IMR-90 (cell line): ENCODE results near the gene TIGAR. TPM values are rescaled to one million over a fixed set of nuclear protein-coding genes. Genes with fewer than 3 reads are reported as not detected.

Experiments used
- ATAC-seq: fragments of 200-7000 bp; cut with Tn5 transposase; 2 replicates; pipeline ENCODE4 v1.9.1; 2020; ENCODE audit warnings: low read depth, mild to moderate bottlenecking, moderate library complexity
- BruUV-seq: library from RNA; stranded (reverse); fragments of 400-500 nt; replicated peaks from 2 replicates; lab custom pipeline; 2021; lab: Mats Ljungman, UMichigan
- CTCF ChIA-PET: fragments of 300-600 bp; formaldehyde crosslinking; extraction: SDS; loops from one replicate; lab custom pipeline; 2021; ENCODE audit warnings: antibody characterized with exemption; lab: Yijun Ruan, JAX
- POLR2A ChIA-PET: fragments of 300-600 bp; sonication (Branson Sonifier 250); formaldehyde crosslinking; loops from one replicate; lab custom pipeline; 2022; ENCODE audit warnings: antibody characterized with exemption; ENCODE audit not compliant: unreplicated experiment; lab: Charles Lee
- DNase-seq: peaks from one replicate; pipeline ENCODE4 v3.0.0; 2013
- H2AFZ ChIP-seq: replicated peaks from 2 replicates; pipeline ENCODE3; 2013; ENCODE audit warnings: low read length, mild to moderate bottlenecking; ENCODE audit not compliant: poor library complexity
- H2AK5ac ChIP-seq: 2 replicates; pipeline ENCODE4 v1.6.1; 2013; ENCODE audit warnings: low read depth, low read length, inconsistent platforms
- H2AK9ac ChIP-seq: replicated peaks from 2 replicates; pipeline ENCODE3; 2013; ENCODE audit warnings: mild to moderate bottlenecking, low read depth, low read length, moderate library complexity; ENCODE audit not compliant: poor library complexity
- H2BK120ac ChIP-seq: 2 replicates; pipeline ENCODE4 v1.6.1; 2013; ENCODE audit warnings: low read depth, low read length, inconsistent platforms
- H2BK15ac ChIP-seq: 3 replicates; pipeline ENCODE4 v1.6.1; 2013; ENCODE audit warnings: low read depth, low read length, inconsistent platforms
- H2BK20ac ChIP-seq: 2 replicates; pipeline ENCODE4 v1.6.1; 2013; ENCODE audit warnings: low read depth, mild to moderate bottlenecking, inconsistent platforms, low read length, moderate library complexity
- H2BK5ac ChIP-seq: 2 replicates; pipeline ENCODE4 v1.6.1; 2013; ENCODE audit warnings: mild to moderate bottlenecking, low read depth, low read length, inconsistent platforms; ENCODE audit not compliant: poor library complexity, severe bottlenecking
- H3K14ac ChIP-seq: replicated peaks from 2 replicates; pipeline ENCODE4 v1.6.1; 2013; ENCODE audit warnings: low read depth, low read length, inconsistent platforms
- H3K18ac ChIP-seq: 2 replicates; pipeline ENCODE4 v1.6.1; 2013; ENCODE audit warnings: low read depth, low read length, control low read depth
- H3K23ac ChIP-seq: 2 replicates; pipeline ENCODE4 v1.6.1; 2013; ENCODE audit warnings: low read depth, low read length, inconsistent platforms
- H3K27ac ChIP-seq: 2 replicates; pipeline ENCODE4 v1.5.1; 2013; ENCODE audit warnings: mild to moderate bottlenecking, control low read depth, low read length; ENCODE audit not compliant: insufficient read depth
- H3K27me3 ChIP-seq: 2 replicates; pipeline ENCODE4 v1.6.1; 2013; ENCODE audit warnings: low read length; ENCODE audit not compliant: control insufficient read depth, insufficient read depth
- H3K36me3 ChIP-seq: 2 replicates; pipeline ENCODE4 v1.6.1; 2013; ENCODE audit warnings: low read length, mixed read lengths; ENCODE audit not compliant: control insufficient read depth, insufficient read depth
- H3K4ac ChIP-seq: 2 replicates; pipeline ENCODE4 v1.6.1; 2013; ENCODE audit warnings: low read depth, low read length, inconsistent platforms
- H3K4me1 ChIP-seq: 2 replicates; pipeline ENCODE4 v1.6.1; 2013; ENCODE audit warnings: low read length, mixed read lengths; ENCODE audit not compliant: control insufficient read depth, insufficient read depth
- H3K4me2 ChIP-seq: 2 replicates; pipeline ENCODE4 v1.6.1; 2013; ENCODE audit warnings: low read depth, mild to moderate bottlenecking, control low read depth, low read length, moderate library complexity
- H3K4me3 ChIP-seq: 2 replicates; pipeline ENCODE4 v1.5.1; 2013; ENCODE audit warnings: low read depth, mild to moderate bottlenecking, control low read depth, low read length, moderate library complexity; ENCODE audit not compliant: insufficient read depth
- H3K56ac ChIP-seq: 2 replicates; pipeline ENCODE4 v1.6.1; 2013; ENCODE audit warnings: low read length, inconsistent platforms; ENCODE audit not compliant: insufficient read depth; ENCODE audit errors: extremely low read depth
- H3K79me1 ChIP-seq, 2 experiments: 2 replicates each; pipeline ENCODE4 v1.6.1; 2013; ENCODE audit warnings: low read length in 2 of 2, inconsistent platforms in 1 of 2, low read depth in 1 of 2
- H3K9ac ChIP-seq: 2 replicates; pipeline ENCODE4 v1.6.1; 2013; ENCODE audit warnings: low read depth, low read length, control low read depth
- H3K9me1 ChIP-seq: 2 replicates; pipeline ENCODE4 v1.6.1; 2013; ENCODE audit warnings: low read length, inconsistent platforms; ENCODE audit not compliant: insufficient read depth
- H3K9me3 ChIP-seq: 2 replicates; pipeline ENCODE4 v1.6.1; 2013; ENCODE audit warnings: low read length; ENCODE audit not compliant: control insufficient read depth, insufficient read depth
- H4K20me1 ChIP-seq: 2 replicates; pipeline ENCODE4 v1.6.1; 2013; ENCODE audit warnings: low read length, inconsistent platforms; ENCODE audit not compliant: insufficient read depth
- H4K5ac ChIP-seq: 2 replicates; pipeline ENCODE4 v1.6.1; 2013; ENCODE audit warnings: mild to moderate bottlenecking, low read depth, low read length, control low read depth
- H4K8ac ChIP-seq, 2 experiments: 2 replicates each; pipeline ENCODE4 v1.6.1; 2013; ENCODE audit warnings: low read depth in 2 of 2, low read length in 2 of 2, control low read depth in 1 of 2, inconsistent platforms in 1 of 2
- H4K91ac ChIP-seq: 2 replicates; pipeline ENCODE4 v1.6.1; 2013; ENCODE audit warnings: low read depth, low read length, inconsistent platforms; ENCODE audit not compliant: insufficient read depth
- BHLHE40 ChIP-seq: fragments of 150-350 bp; IDR thresholded peaks from 2 replicates; pipeline ENCODE4 v1.6.1; 2016; ENCODE audit warnings: mild to moderate bottlenecking, low read depth, low read length
- CEBPB ChIP-seq: IDR thresholded peaks from 2 replicates; pipeline ENCODE4 v1.6.1; 2012; ENCODE audit warnings: low read depth, low read length, improper control_type of control experiment
- CHD1 ChIP-seq: IDR thresholded peaks from 2 replicates; pipeline ENCODE4 v1.6.1; 2012; ENCODE audit warnings: low read depth, low read length, improper control_type of control experiment
- FOS ChIP-seq: fragments of 150-350 bp; IDR thresholded peaks from 2 replicates; pipeline ENCODE4 v1.6.1; 2016; ENCODE audit warnings: low read depth, low read length
- MAFK ChIP-seq: IDR thresholded peaks from 2 replicates; pipeline ENCODE4 v1.6.1; 2012; ENCODE audit warnings: low read depth, low read length, improper control_type of control experiment
- MAZ ChIP-seq: IDR thresholded peaks from 2 replicates; pipeline ENCODE4 v1.6.1; 2012; ENCODE audit warnings: low read depth, mild to moderate bottlenecking, low read length, improper control_type of control experiment, moderate library complexity, borderline replicate concordance
- MXI1 ChIP-seq: IDR thresholded peaks from 2 replicates; pipeline ENCODE4 v1.6.1; 2012; ENCODE audit warnings: low read depth, mild to moderate bottlenecking, low read length, moderate library complexity, borderline replicate concordance
- NFE2L2 ChIP-seq: fragments of 150-350 bp; IDR thresholded peaks from 2 replicates; pipeline ENCODE4 v1.6.1; 2016; ENCODE audit warnings: low read depth, mild to moderate bottlenecking, low read length
- POLR2A ChIP-seq: IDR thresholded peaks from 2 replicates; pipeline ENCODE4 v1.6.1; 2012; ENCODE audit warnings: mild to moderate bottlenecking, low read depth, low read length
- RAD21 ChIP-seq: IDR thresholded peaks from 2 replicates; pipeline ENCODE4 v1.6.1; 2012; ENCODE audit warnings: low read length, improper control_type of control experiment
- RCOR1 ChIP-seq: IDR thresholded peaks from 2 replicates; pipeline ENCODE4 v1.6.1; 2012; ENCODE audit warnings: mild to moderate bottlenecking, low read length, improper control_type of control experiment; ENCODE audit not compliant: insufficient replicate concordance
- RFX5 ChIP-seq: IDR thresholded peaks from 2 replicates; pipeline ENCODE4 v1.8.0; 2012; ENCODE audit warnings: low read depth, mild to moderate bottlenecking, low read length, moderate library complexity
- WGBS, 2 experiments: methylation state at CpG; one replicate each; pipeline versions ENCODE4 v1.1.5 to v1.1.7; 2013; ENCODE audit warnings: missing lambda C conversion rate in 2 of 2; ENCODE audit not compliant: insufficient read length in 1 of 2; ENCODE audit errors: extremely low coverage in 2 of 2; 5-methylcytosine and 5-hydroxymethylcytosine counted together
- dilution Hi-C: fragments of 300-500 bp; cut with HindIII; formaldehyde crosslinking; loops from one replicate; pipeline ENCODE4 v1.14.3; 2018; ENCODE audit warnings: low sequenced_read_pairs; ENCODE audit not compliant: unreplicated experiment
- in situ Hi-C: fragments of 300-500 bp; cut with MboI; formaldehyde crosslinking; loops from 3 replicates; pipeline ENCODE4 v1.14.3; 2019; ENCODE audit warnings: low sequenced_read_pairs, inconsistent platforms, mixed read lengths
- intact Hi-C: fragments of 100-400 bp; cut with micrococcal nuclease; formaldehyde crosslinking; loops from 2 replicates; pipeline ENCODE4 v1.10.0; 2022
- polyA plus RNA-seq, 3 experiments: library from polyadenylated mRNA; depleted of rRNA; stranded (reverse); fragments of >200 nt; gene quantifications; 2 replicates each; pipeline ENCODE4 v1.2.3, GENCODE V29; 2012; ENCODE audit warnings: low replicate concordance in 1 of 3
- total RNA-seq: library from RNA; depleted of rRNA; stranded (reverse); fragments of >200 nt; gene quantifications from 2 replicates; pipeline ENCODE4 v1.2.3, GENCODE V29; 2012
- TF ChIP-seq, protein P1 (sequence below): fragments of 150-350 bp; IDR thresholded peaks from 2 replicates; pipeline ENCODE4 v1.6.1; 2017; ENCODE audit warnings: mild to moderate bottlenecking, antibody characterized with exemption, low read length, low read depth
- TF ChIP-seq, protein P2 (sequence below): fragments of 150-350 bp; IDR thresholded peaks from 2 replicates; pipeline ENCODE4 v1.6.1; 2016; ENCODE audit warnings: low read depth, mild to moderate bottlenecking, low read length, moderate library complexity, borderline replicate concordance

TIGAR gene
- total and polyA plus RNA-seq, 2 of the 4 experiments (the other 2 are of a cell fraction): 7.3 to 13.7 TPM

DNA sequence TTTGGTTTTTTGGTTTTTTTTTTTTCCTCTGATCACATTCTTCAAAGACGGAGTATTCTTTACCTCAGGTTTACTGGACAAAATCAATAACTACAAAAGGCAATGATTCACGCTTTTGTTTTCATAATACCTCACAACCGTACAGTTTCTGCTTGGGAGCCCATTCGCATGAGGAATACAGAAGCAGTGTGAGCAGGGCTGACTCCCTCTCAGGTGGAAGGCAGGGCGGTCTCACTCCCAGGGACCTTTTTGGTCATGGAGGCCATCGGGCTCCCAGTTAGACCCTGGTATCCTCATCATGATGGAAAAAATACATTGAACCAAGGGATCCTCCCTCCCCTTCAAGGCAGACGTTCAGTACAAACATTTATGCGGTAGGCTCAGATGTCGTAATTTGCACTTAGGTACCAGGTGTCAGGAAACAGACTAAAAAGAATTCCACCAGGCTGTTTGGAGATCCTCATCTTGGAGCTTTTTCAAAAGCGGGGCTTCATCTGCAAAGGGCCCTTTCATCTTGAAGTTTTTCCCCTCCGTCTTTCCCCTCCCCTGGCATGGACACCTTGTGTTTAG, 19.0 kb upstream of the TIGAR start:
- intact Hi-C loops: no loop called here
- Histone ChIP-seq H2BK120ac (no peak overlapping the region), H4K8ac (no peak overlapping the region), H4K91ac (no peak overlapping the region), H3K56ac (no peak overlapping the region), H2BK20ac (no peak overlapping the region), H3K14ac (no peak overlapping the region), H3K18ac (no peak overlapping the region), H4K5ac (no peak overlapping the region), H4K20me1 (no peaks in the 10 kb centered on the region; the same call in 1 of the 2 replicates), H2BK5ac (no peak overlapping the region), H2BK15ac (no peak overlapping the region), H2AFZ (no peak overlapping the region), H2AK5ac (no peak overlapping the region), H3K9me1 (no peaks in the 10 kb centered on the region), H3K4me3 (no peak overlapping the region), H3K4me1 (no peaks in the 10 kb centered on the region), H3K9me3 (no peaks in the 10 kb centered on the region), H3K4ac (no peak overlapping the region), H3K27ac (no peak overlapping the region), H3K79me1 (no peaks in the 10 kb centered on the region), H3K36me3 (0 out of 2 replicates have a peak, but pooled peaks cover 1% of the 10 kb centered on the region), H3K9ac (no peak overlapping the region), H3K27me3 (peaks cover 12% of the 10 kb centered on the region), H2AK9ac (no peak overlapping the region), H3K23ac (no peak overlapping the region), H3K4me2 (no peak overlapping the region)
- DNase-seq (no peak), ATAC-seq (no peak)
- WGBS, 2 experiments: 80% methylated on average over 2 of the region's 11 CpGs; no CpG with 5 or more reads in 1 of the 2 experiments
- dilution Hi-C loops: no loop called here
- no TSS peak for BruUV-seq
- in situ Hi-C loops: no loop called here
- TF ChIP-seq CHD1 (no peak), RAD21 (no peak), POLR2A (no peak), RCOR1 (no peak), MAZ (no peak), FOS (no peak), MAFK (no peak), RFX5 (no peak), CEBPB (no peak), MXI1 (no peak), BHLHE40 (no peak), NFE2L2 (no peak)
- TF ChIP-seq, protein P1, sequence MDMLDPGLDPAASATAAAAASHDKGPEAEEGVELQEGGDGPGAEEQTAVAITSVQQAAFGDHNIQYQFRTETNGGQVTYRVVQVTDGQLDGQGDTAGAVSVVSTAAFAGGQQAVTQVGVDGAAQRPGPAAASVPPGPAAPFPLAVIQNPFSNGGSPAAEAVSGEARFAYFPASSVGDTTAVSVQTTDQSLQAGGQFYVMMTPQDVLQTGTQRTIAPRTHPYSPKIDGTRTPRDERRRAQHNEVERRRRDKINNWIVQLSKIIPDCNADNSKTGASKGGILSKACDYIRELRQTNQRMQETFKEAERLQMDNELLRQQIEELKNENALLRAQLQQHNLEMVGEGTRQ: no peak
- TF ChIP-seq, protein P2, sequence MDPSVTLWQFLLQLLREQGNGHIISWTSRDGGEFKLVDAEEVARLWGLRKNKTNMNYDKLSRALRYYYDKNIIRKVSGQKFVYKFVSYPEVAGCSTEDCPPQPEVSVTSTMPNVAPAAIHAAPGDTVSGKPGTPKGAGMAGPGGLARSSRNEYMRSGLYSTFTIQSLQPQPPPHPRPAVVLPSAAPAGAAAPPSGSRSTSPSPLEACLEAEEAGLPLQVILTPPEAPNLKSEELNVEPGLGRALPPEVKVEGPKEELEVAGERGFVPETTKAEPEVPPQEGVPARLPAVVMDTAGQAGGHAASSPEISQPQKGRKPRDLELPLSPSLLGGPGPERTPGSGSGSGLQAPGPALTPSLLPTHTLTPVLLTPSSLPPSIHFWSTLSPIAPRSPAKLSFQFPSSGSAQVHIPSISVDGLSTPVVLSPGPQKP: no peak
- CTCF ChIA-PET: interaction anchor here (0.7 kb wide), 1 partner anchor 45 kb away, joined by 6 read pairs; no protein-coding TSS in a partner anchor
- POLR2A ChIA-PET: no interaction called here
